Measurements from ENCODE around the gene NLGN4Y.

DNA sequence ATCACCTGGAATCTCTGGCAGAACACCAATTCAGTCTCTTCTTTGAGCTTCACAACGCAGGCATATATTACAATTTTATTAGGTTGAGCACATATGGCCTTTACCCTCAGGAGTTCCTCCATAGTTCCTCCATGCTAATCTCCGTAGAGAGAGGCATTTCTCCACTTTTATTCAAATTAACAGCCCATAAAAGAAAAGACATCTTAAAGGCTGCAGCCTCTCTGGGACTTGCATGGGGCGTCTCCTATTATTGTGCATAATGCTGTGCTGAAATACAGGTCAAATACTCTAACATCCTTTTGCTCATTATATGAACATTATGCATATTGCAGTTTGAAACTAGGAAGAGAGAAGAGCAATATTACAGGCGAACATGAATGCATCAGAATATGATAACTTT, 253.9 kb downstream of the NLGN4Y start:
- TF ChIP-seq, protein P1, sequence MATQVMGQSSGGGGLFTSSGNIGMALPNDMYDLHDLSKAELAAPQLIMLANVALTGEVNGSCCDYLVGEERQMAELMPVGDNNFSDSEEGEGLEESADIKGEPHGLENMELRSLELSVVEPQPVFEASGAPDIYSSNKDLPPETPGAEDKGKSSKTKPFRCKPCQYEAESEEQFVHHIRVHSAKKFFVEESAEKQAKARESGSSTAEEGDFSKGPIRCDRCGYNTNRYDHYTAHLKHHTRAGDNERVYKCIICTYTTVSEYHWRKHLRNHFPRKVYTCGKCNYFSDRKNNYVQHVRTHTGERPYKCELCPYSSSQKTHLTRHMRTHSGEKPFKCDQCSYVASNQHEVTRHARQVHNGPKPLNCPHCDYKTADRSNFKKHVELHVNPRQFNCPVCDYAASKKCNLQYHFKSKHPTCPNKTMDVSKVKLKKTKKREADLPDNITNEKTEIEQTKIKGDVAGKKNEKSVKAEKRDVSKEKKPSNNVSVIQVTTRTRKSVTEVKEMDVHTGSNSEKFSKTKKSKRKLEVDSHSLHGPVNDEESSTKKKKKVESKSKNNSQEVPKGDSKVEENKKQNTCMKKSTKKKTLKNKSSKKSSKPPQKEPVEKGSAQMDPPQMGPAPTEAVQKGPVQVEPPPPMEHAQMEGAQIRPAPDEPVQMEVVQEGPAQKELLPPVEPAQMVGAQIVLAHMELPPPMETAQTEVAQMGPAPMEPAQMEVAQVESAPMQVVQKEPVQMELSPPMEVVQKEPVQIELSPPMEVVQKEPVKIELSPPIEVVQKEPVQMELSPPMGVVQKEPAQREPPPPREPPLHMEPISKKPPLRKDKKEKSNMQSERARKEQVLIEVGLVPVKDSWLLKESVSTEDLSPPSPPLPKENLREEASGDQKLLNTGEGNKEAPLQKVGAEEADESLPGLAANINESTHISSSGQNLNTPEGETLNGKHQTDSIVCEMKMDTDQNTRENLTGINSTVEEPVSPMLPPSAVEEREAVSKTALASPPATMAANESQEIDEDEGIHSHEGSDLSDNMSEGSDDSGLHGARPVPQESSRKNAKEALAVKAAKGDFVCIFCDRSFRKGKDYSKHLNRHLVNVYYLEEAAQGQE (IDR thresholded peaks at IDR 0.05; ENCODE audit: unreplicated experiment), result no peak
- TF ChIP-seq, protein P2, sequence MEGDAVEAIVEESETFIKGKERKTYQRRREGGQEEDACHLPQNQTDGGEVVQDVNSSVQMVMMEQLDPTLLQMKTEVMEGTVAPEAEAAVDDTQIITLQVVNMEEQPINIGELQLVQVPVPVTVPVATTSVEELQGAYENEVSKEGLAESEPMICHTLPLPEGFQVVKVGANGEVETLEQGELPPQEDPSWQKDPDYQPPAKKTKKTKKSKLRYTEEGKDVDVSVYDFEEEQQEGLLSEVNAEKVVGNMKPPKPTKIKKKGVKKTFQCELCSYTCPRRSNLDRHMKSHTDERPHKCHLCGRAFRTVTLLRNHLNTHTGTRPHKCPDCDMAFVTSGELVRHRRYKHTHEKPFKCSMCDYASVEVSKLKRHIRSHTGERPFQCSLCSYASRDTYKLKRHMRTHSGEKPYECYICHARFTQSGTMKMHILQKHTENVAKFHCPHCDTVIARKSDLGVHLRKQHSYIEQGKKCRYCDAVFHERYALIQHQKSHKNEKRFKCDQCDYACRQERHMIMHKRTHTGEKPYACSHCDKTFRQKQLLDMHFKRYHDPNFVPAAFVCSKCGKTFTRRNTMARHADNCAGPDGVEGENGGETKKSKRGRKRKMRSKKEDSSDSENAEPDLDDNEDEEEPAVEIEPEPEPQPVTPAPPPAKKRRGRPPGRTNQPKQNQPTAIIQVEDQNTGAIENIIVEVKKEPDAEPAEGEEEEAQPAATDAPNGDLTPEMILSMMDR (conservative IDR thresholded peaks at IDR 0.05; ENCODE audit: low read depth in 2 of 2), result no peak
- TF ChIP-seq EZH2phosphoT487 (IDR thresholded peaks at IDR 0.05; ENCODE audit: unreplicated experiment), result no peak
